Prostate gland (tissue), 2 donors: ENCODE results near the gene GAK. TPM values are rescaled to one million over a fixed set of nuclear protein-coding genes. Genes with fewer than 3 reads are reported as not detected.

Source experiments
- DNase-seq: peaks from one replicate; pipeline ENCODE4 v3.0.0-alpha.2; 2019; ENCODE audit warnings: low spot score
- H3K27ac ChIP-seq, 2 donors: fragments of 200-600 bp; sonication (generic); 2 replicates each; pipeline ENCODE4 v1.5.1; 2017 to 2019
- H3K27me3 ChIP-seq: fragments of 200-600 bp; sonication (generic); replicated peaks from 2 replicates; pipeline ENCODE4 v1.5.1; 2019; ENCODE audit not compliant: insufficient read depth
- H3K36me3 ChIP-seq, 2 donors: fragments of 200-600 bp; sonication (generic); 1 replicate in 1 of 2; 2 replicates in 1 of 2; pipeline versions ENCODE4 v1.5.1 to v1.8.1; 2017 to 2019
- H3K4me1 ChIP-seq: fragments of 200-600 bp; sonication (generic); replicated peaks from 2 replicates; pipeline ENCODE4 v1.5.1; 2019
- H3K4me3 ChIP-seq, 2 donors: fragments of 200-600 bp; sonication (generic); 2 replicates each; pipeline ENCODE4 v1.5.1; 2017 to 2019
- H3K9me3 ChIP-seq: fragments of 200-600 bp; sonication (generic); 2 replicates; pipeline ENCODE4 v1.5.1; 2017
- POLR2A ChIP-seq: fragments of 450-650 bp; IDR thresholded peaks from one replicate; pipeline ENCODE4 v1.6.1; 2016; ENCODE audit warnings: antibody characterized with exemption, mild to moderate bottlenecking
- POLR2AphosphoS5 ChIP-seq: sonication (generic); formaldehyde crosslinking; IDR thresholded peaks from one replicate; pipeline ENCODE4 v1.6.1; 2017; ENCODE audit warnings: antibody characterized with exemption
- WGBS: methylation state at CpG from one replicate; pipeline ENCODE4 v1.1.5; 2018; 5-methylcytosine and 5-hydroxymethylcytosine counted together
- intact Hi-C: fragments of 100-400 bp; cut with DNase I; formaldehyde crosslinking; loops from one replicate; pipeline ENCODE4 v1.14.2; 2022
- total RNA-seq, 2 donors: library from RNA; depleted of rRNA; stranded (reverse); fragments of >200 nt; gene quantifications; one replicate each; pipeline ENCODE4 v1.1.0, GENCODE V29; 2016
- TF ChIP-seq, protein P1 (sequence below), 4 experiments: fragments of 200-600 bp in 2 of 4; fragments of 450-650 bp in 2 of 4; sonication (generic) in 2 of 4; IDR thresholded peaks; 1 replicate in 3 of 4; 2 replicates in 1 of 4; pipeline ENCODE4 v1.5.1; 2016 to 2019; ENCODE audit warnings: antibody characterized with exemption in 4 of 4, mild to moderate bottlenecking in 2 of 4, moderate library complexity in 2 of 4

Gene GAK
- total RNA-seq, 2 donors from 2014 or later = 158 to 181 TPM

DNA sequence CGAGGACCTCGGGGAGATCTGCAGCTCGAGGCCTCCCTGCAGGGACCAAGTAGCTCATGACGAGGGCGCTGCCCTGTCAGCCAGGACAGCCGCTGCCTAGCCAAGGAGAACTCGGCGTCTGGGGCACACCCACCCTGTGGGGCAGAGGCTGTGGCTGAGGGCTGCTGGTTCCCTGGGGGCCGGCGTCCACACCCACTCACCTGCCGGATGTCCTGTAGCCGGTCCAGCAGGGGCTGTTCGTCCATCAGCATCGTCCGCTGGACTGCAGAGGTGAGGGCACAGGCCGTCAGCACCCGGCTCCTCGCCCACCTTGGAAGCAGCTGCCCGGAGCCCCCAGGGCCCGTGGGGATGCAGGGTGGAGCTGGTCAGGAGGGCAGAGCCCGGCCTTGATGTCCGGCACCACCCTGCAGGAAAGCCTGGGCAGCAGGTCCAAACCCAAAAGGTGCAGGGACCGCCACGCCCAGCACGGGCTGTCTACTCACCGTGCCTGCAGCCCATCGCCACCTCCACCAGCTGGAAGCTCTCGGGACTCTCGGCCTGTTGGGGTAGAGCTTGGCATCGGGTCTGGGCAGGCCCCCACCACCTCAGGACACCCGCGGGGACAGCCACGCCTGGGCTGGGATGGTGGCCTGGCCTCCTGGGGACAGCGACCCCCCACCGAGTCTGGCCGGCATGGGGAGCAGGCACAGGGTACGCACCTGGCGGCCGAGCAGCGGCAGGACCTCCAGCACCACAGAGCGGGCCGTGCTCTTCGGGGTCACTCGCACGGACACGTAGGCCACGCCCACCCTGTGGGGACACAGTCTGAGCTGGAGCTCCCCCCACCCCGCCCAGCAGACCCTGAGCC lies 34.4 kb upstream of the GAK start:
- TF ChIP-seq POLR2AphosphoS5 (no peak), POLR2A (no peak)
- TF ChIP-seq, protein P1, sequence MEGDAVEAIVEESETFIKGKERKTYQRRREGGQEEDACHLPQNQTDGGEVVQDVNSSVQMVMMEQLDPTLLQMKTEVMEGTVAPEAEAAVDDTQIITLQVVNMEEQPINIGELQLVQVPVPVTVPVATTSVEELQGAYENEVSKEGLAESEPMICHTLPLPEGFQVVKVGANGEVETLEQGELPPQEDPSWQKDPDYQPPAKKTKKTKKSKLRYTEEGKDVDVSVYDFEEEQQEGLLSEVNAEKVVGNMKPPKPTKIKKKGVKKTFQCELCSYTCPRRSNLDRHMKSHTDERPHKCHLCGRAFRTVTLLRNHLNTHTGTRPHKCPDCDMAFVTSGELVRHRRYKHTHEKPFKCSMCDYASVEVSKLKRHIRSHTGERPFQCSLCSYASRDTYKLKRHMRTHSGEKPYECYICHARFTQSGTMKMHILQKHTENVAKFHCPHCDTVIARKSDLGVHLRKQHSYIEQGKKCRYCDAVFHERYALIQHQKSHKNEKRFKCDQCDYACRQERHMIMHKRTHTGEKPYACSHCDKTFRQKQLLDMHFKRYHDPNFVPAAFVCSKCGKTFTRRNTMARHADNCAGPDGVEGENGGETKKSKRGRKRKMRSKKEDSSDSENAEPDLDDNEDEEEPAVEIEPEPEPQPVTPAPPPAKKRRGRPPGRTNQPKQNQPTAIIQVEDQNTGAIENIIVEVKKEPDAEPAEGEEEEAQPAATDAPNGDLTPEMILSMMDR (IDR thresholded peaks at IDR 0.05) = no peak
- no peak for DNase-seq
- Histone ChIP-seq H3K4me3 (no peak overlapping the region), H3K4me1 (no peaks in the 10 kb centered on the region), H3K9me3 (no peaks in the 10 kb centered on the region), H3K36me3 (peaks cover 0 to 4% of the 10 kb centered on the region in 2 donors), H3K27ac (no peak overlapping the region), H3K27me3 (no peaks in the 10 kb centered on the region)
- intact Hi-C loops = no loop called here
- WGBS = 89% methylated on average over 35 of the region's 48 CpGs

DNA sequence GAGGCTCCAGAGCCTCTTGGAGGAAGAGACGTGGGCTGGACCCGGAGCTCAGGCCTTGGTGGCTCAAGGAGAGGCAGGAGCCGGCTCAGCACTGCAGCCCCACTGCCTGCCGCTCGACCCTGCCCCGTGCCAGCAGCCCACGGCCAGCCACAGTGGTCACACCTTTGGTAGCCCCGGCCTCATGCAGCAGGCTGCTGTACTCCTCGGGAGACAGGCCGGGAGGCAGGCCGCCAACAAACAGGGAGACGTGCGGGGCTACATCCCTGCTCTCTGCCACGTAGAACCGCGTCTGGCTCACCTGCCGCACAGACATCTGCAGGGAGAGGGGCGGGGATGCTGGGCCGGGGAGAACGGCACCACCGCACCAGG lies 33.6 kb upstream of the GAK start:
- intact Hi-C loops = no loop called here
- H3K27ac ChIP-seq = no peak overlapping the region
- no peaks in the 10 kb centered on the region for H3K4me1 ChIP-seq
- peaks cover 0 to 4% of the 10 kb centered on the region in 2 donors for H3K36me3 ChIP-seq
- H3K27me3 ChIP-seq = no peaks in the 10 kb centered on the region
- H3K9me3 ChIP-seq = no peaks in the 10 kb centered on the region
- TF ChIP-seq POLR2AphosphoS5 (no peak), POLR2A (no peak)
- TF ChIP-seq, protein P1 (IDR thresholded peaks at IDR 0.05) = no peak
- DNase-seq = no peak
- WGBS = 96% methylated on average over 14 of the region's 21 CpGs
- no peak overlapping the region for H3K4me3 ChIP-seq

DNA sequence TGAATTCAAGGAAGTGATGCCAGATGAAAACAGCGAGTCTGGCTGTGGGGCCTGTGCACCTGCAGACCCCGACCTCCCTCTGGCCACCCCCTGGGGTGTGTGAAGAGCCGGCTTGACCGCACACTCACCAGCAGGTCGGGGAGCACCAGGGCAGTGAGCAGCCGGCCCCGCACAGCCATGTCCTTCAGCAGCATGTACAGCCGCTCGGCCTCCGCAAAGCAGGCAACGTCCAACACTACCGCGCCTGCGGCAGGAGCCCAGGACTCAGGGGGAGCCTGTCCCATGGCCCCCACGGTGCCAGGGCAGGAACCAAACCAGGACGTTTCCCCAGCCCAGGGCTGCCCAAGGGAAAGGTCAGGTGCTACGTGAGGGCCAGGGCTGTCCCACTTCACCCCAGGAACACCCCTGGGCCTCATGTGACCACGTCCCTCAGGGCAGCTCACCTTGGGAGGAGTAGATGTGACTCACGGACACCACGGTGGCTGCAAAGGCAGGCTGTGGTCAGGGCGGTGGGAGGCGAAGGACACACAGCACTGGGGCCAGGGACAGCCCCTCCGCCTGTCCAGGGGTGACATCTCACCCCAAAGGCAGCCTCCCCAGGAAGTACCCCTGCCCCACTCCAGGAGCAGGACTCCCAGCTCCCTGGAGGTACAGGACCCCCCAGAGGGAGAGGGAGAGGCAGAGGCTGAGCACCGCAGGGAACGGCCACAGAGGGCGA lies 33.1 kb upstream of the GAK start:
- Histone ChIP-seq H3K4me3 (no peak overlapping the region), H3K4me1 (no peaks in the 10 kb centered on the region), H3K9me3 (no peaks in the 10 kb centered on the region), H3K36me3 (peaks cover 0 to 4% of the 10 kb centered on the region in 2 donors), H3K27ac (no peak overlapping the region), H3K27me3 (no peaks in the 10 kb centered on the region)
- WGBS = 94% methylated on average over 25 of the region's 26 CpGs
- no peak for DNase-seq
- intact Hi-C loops = no loop called here
- no peak for TF ChIP-seq POLR2A
- no peak for TF ChIP-seq POLR2AphosphoS5
- TF ChIP-seq, protein P1 (IDR thresholded peaks at IDR 0.05) = no peak

DNA sequence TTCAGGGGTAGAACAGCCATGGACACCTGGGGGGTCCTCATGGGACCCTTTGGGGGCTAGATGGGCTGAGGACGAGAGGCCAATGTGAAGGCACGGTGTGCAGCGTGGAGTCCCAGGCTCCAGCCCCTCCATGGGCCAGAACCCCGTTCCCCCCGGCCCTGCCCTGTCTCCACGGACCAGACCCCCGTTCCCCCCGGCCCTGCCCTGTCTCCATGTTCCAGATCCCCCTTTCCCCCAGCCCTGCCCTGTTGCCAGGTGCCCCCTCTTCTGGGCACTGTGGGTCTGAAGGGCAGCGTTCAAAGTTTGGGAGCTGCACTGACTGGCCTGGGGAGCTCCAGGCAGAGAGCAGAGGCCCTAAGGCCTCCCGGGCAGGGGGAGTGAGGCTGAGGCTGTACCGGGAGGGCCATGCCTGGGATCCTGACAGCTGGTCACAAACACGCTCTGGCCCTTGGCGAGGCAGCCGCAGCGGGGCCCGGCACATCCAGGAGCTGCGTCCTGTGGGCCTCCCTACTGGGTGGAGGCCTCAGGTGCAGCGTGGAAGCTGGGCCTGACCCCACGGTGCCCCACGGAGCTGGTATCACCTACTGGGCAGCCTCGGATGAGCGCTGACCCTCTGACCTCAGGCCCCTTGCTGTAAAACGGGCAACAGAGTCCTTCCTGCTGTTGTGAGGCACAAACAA lies 32.4 kb upstream of the GAK start:
- no peak overlapping the region for H3K4me3 ChIP-seq
- no peak for DNase-seq
- 91% methylated on average over 23 of the region's 23 CpGs for WGBS
- H3K4me1 ChIP-seq = no peaks in the 10 kb centered on the region
- H3K27ac ChIP-seq = no peak overlapping the region
- H3K27me3 ChIP-seq = no peaks in the 10 kb centered on the region
- peaks cover 0 to 4% of the 10 kb centered on the region in 2 donors for H3K36me3 ChIP-seq
- TF ChIP-seq, protein P1 (IDR thresholded peaks at IDR 0.05) = no peak
- TF ChIP-seq POLR2A = no peak
- no peak for TF ChIP-seq POLR2AphosphoS5
- H3K9me3 ChIP-seq = no peaks in the 10 kb centered on the region
- intact Hi-C loops = no loop called here
